IPS-NIHi7 (cell line): ENCODE results near the gene RGS21.
"Not testable (repeated sequence)": the region's sequence is repeated elsewhere in the genome, so short reads cannot be mapped to it uniquely, and the experiment has no call there.

Source experiments
- DNase-seq: peaks from one replicate; pipeline ENCODE4 v3.0.0; 2012; ENCODE audit warnings: mixed read lengths; ENCODE audit errors: extremely low spot score

Gene RGS21, protein sequence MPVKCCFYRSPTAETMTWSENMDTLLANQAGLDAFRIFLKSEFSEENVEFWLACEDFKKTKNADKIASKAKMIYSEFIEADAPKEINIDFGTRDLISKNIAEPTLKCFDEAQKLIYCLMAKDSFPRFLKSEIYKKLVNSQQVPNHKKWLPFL

DNA sequence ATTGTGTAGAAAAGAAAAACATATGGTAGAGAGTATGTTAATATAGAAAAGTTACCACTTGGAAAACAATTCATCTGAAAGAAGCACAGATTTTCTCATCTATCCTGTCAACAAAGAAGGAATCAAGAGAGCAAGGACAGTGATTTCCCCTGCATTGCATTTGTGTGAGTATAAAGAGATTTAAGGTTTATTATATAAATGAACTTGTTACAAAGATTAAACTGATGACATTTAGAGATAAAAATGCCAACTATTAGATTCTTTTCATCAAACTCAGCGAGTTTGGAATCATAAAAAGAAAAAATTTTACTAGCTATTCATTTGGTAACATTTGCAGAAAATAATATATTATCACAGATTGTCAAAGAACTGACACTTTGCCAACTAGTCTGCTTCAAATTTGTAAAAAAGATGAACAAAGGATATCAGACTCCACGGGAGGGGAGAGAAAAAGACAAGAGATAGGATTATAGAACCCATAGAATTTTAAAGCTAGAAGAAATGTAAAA, at the start of gene RGS21:
Gene RGS21, plus strand, starts transcription at position 51 of the 509 bp plus-strand sequence. CDS start 26,045 bp downstream, outside the sequence.
- DNase-seq: no peak

DNA sequence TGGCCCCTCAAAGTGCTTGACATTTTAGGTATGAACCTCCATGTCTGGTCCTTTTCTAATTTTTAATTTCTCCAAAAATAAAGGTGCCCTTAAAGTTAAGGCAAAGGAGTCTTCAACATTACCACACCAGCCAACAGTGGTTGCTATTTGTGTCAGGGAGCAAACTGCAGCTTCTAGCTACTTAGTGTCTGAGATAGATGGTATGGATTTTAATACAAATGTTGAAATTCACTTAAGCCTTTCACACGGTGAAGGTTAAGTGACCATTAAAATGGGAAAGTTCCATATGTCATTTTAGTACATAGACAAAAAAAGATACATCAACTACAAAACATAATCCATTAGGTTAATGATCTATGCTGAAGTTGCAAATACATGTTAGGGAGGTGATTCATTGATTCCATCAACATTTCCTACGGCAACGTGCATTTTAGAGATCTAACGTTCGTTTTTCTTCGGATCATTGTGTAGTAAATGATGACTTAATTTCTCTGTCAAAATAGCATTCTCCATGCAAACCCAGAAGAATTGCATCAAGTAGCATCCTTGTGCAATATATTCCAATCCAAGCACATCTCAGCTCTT, 48.2 kb upstream of the RGS21 start:
- DNase-seq: no peak

DNA sequence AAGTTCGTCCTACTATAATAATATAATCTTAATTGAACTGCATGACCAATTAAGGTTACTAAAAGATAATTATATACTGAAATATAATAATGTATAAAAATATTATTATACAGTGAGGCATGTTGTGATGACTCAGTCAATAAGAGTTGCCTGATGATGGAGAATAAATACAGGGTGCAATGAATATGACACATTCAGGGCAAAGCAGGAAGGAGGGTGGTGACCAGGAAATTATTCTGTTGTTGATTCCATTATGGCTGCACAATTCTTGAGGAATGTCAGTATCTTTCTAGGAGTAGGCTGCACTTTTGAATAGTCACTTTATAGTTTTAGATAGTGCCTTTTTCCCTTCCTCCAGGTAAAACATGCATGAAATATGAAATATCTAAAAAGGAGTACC, 46.4 kb upstream of the RGS21 start:
- DNase-seq: no peak

DNA sequence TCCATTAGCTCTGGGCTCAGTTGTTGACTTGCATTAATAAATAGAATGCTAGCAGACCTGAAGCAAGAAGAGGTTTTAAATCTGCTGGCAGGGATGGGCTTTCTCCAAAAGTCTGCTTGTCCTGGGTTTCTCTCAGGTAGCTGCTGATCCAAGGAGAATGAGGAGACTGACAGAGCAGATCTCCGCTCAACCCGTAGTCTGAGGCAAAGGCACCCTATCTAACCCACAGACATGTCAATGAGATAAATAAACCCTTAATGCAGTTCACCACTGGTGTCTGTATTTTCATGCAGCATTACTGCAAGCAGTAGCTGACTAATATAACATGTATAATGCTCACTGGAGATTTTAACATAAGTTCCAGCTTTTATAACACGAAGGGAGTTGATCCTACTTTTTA, 44.1 kb upstream of the RGS21 start:
- no peak for DNase-seq

DNA sequence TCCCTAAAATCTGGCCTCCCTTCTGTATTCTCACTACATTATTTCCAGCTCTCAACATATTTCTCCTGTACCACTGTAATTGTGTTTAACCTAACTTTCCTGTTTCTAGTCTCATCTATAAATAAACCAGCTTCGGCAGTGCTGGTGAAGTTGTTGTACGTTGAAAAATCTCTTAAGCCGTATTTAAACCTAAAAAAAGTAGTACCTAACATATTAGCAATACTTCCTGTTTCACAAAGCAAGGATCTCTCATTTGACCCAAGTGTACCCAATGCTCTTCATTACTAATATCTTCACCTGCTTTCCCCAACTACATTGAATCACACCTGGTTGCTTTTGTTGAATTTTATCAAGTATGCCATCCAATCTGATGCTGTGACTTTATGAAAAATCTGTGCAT, 42.2 kb upstream of the RGS21 start:
- no peak for DNase-seq

DNA sequence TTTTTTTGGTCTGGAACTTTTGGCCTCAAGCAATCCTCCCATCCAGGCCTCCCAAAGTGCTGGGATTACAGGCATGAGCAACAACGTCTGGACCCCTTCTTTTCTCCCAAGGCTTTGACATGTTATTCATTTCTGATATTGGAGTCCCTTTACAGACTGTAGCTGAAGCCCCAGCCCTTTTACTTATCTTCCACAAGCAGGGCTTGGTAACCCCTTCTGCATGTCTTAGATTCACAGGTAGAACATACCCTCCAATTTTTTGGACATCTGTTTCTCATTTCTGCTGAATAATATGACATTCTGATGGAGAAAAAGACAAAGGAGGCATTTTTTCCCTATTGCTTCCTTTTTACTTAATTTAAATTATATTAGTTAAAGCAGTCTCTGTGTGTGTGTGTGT, 39.2 kb upstream of the RGS21 start:
- DNase-seq: no peak

DNA sequence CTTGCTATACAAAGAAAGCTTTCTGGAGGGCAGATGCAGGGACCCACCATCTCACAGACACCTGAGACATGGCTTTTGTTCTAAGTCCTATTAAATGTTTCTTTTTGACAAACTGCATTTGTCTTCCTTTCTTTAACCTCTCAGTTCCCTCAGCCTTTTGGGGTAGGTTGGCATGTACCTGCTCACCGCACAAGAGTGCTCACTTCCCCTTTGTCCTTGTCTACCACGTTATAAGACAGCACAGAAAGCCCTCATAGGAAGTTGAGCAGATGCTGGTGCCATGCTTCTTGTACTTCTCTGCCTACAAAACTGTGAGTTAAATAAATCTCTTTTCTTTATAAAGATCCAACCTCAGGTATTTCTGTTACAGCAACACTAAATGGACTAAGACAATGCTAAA, 31.9 kb upstream of the RGS21 start:
- DNase-seq: no peak

DNA sequence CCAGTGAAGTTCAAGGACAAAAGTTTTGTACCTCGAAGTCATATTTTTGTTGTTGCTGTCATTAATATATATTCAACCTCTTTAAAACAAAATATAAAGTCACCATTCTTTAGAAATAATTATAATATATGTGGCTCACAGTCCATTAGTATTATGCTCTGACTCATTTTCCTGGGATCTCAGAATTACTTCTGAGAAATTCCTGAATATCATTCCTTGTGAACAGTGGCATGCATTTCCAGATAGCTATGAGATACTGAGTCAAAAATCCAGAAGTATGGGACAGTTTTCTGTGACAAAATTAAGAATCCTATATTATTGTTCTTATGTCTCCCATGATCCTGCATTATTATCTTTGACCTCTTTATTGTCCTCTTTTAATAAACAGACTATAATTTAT, 13.8 kb upstream of the RGS21 start:
- no peak for DNase-seq

DNA sequence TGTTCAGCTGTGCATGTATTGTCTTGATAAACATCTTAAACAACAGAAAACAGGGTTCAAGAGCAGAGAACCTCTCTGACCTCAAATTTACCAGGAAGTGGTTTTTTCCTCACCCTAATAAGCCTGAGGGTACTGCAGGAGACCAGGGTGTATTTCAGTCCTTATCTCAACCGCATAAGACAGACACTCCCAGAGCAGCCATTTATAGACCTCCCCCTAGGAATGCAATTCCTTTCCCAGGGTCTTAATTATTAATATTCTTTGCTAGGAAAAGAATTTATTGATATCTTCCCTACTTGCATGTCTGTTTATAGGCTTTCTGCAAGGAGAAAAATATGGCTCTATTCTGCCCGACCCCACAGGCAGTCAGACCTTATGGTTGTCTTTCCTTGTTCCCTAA, 8.5 kb upstream of the RGS21 start:
- DNase-seq: not testable (repeated sequence)

DNA sequence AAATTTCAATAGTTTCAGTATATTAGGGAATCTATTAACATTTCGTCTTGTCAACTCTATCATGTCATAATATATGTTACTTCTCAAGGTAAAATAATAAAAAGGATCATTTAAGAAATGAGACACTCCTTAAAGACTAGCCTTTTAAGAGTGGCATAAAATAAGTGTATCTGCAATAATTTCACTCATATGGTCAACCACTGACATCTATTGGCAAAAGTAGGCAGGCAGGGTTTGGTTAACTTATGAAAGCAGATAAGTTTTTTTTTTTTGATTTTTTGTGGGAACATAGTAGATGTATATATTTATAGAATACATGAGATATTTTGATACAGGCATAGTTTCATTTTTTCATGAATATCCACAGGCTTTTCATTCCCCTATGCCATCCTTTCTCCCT, 5.5 kb upstream of the RGS21 start:
- no peak for DNase-seq

DNA sequence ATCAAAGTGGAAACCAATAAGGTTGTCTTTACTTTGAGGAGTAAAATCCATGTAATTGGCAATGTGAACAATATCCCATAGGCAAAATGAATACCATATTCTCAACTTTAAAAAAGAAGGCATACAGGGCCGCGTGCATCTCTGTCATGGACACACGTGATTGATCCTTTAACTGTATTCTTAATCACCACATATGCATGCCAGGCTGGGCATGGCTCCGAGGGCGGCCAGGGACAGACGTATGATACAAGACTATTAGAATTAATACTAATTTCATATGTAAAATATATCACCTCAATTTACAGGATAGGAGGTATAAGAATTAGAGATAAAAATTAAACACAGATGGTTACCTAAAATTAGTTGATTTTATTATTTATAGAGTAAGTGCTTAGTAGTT, 11.2 kb downstream of the RGS21 start:
- no peak for DNase-seq

DNA sequence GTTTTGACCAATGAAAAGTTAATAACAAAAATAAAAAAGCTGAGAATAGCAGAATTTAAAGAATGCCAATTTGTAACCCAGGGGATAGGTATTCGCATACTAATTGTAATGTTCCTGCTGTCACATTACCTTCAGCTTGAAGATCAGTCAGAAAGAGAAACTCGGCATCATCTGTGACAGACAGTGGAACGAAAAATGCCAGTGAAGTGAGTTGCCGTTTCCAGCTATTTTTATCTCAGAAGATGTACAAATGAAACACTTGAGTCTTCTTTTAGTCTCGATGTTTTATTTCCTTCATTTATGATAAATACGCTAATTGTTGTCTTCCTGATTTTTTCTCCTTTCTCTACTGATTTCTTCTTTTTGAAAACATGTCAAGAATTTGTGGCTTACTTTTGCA, 26.1 kb downstream of the RGS21 start:
- no peak for DNase-seq

DNA sequence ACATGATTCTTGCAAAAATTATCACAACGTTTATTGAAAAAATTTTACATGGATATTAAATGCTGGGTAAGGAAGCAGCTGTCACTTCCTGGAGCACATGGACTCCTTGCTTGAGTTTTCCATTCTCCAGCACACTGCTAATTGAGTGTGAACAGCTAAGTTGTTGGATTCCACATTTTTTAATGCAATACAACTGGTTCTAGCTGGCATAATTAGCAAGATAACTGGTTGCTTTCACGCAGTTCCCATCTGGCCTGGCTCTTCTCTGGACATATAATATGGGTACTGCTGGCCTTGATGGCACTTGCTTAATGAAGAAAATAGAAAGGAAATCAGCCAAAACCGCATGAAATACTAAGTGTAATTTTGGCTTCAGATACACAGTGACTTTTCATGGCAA, 26.6 kb downstream of the RGS21 start:
- no peak for DNase-seq

DNA sequence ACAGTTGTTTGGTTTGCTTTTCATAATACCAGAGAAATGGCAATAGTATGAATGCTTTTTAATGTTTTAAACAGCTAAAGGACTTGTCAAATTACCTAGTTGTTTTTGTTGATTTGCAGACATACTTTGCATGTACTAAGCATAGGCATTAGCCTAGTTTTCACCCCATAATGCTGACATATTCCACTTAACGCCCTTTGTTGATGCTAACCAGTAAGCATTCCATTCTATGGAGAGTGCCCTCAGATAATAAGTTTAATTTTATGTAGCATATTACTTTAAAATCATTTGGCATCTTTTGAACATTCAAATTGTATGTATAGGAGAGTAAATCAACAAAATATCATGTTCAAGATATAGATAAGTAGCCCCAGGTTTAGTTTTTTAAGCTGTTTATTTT, 32.5 kb downstream of the RGS21 start:
- no peak for DNase-seq

DNA sequence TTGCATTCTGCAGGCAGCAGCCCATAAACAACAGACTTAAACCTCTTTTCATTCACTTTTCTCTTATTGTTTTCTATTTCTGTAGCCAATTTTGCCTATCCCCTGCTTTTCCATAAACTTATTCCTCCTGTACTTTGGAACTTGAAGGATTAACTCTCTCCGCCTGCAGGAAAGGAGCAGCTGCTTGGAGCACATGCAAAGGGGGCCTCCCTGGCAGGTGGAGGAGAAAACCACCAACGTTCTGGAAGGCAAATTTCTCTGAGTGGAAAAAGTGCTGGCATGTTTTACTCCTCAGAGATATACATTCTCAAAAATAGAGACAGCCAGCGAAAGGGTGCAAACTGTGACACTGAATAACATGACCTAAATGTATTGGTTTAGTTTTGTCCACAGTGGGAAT, 33.6 kb downstream of the RGS21 start:
- DNase-seq: peak; percentile 8

DNA sequence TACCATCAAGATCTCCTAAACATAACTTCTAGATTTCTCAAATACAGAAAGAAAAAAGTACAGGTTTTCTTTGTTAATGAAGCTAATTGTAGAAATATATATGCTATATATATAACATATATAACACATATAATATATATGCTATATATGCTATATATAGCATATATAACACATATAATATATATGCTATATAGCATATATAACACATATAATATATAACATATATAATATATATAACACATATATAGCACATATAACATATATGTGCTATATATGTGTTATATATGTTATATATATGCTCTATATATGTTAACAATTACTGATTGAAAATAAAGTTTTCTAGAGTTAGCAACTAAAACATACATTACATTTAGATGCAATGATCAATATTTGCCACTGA, 34.8 kb downstream of the RGS21 start:
- no peak for DNase-seq

DNA sequence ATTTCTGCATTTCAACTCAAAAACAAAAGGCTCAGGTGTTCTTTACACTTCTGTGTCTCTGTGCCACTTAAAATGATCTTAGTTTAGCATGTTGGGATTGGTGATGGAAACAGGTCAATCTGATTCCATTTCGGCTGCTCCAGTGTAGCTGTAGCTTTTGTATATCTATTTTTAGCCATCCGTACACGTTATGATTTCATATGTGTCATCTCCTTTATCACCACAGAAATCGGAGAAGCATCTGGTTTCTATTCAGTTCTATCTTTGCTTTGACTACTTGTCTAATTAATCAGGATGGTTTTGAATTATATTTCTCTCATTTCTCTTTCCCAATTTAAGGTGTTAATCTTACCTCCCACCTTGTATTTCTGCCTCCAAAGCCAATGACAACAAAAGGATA, 41.1 kb downstream of the RGS21 start:
- no peak for DNase-seq

DNA sequence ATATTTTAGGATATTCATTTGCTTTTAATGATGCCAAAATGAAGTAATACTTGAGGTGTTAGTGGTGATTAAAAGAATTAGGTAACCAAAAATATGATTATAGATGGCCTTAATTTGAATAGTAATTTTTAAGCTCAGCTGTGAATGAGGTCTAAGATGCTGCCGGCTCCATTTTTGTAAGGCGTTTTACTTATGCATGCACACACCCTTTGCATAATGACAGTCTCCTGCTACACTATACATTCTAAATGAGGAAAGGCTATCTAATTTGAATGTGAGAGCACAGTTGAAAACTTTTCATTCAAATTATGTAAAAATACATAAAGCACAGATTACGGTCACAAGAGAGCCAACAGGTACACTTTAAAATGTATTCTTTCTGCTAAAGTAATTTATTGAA, 41.6 kb downstream of the RGS21 start:
- DNase-seq: no peak

DNA sequence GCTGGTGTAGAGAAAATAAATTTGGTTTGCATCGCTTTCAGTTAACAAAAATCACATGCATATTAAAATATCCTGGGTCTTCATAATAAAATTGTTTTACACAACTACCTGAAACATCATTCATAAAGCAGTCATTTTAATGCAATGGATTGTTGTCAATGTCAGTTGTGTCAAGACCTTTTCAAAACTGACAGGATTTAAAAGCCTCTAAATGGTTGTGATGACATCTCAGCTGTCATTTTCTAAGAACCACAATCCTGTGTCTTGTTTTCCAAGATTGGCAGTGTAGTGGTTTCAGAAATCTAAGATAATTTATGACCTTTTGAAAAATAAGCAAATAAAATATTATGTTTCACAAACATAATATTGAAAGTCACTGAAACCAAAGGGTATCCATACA, 42.0 kb downstream of the RGS21 start:
- no peak for DNase-seq

DNA sequence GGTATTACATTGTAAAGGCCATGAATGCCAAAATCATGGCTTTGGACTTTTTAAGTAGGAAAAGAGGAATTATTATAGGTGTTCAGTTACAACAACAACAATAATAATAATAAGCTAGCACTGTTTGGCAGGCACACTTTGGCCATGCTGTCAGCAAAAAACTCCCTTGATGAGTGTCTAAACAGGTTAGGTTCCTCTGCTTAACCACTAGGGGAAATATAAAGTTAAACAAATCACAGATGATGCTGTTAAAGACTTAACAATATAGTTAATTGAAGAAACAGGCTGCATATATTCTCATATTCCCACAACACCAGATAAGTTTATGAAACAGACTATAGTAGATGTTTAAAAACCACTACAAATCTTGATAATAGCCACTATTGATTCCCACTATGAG, 46.4 kb downstream of the RGS21 start:
- DNase-seq: no peak

DNA sequence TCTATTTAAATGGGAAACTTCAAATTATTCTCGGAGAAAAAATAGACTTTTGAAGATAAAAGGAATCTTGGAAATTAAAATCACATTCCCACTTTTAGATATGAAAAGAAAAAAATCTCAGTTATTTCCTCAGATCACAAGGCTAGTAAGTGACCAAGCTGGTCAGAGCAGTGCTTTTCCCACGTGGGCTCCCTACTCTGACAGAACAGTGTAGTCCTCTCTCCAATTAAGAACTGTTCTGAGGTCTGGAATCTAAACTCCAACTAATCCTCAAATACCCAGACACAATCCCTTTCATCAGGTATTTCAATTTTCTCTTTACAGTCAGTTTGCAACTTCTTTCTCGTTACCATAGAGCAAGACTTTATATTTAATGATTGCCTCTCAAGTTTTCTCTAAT, 50.6 kb downstream of the RGS21 start:
- no peak for DNase-seq

DNA sequence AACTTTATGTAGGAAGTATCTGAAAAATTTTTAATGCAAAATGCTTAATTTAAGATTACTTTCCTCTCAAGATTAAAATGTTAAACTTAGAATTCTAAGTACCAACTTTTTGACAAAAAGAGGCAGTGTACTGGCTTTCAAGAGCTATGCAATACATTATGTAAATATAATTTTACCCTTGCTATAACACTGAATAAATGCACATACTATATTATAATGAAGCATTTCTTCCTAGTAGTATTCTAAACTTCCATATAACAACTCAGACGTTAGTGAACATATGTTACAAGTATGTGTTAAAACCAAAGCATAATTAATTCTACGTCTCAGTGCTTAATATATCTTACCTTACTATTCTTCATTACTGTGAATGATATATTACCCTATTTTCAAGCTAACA, 58.5 kb downstream of the RGS21 start:
- no peak for DNase-seq

DNA sequence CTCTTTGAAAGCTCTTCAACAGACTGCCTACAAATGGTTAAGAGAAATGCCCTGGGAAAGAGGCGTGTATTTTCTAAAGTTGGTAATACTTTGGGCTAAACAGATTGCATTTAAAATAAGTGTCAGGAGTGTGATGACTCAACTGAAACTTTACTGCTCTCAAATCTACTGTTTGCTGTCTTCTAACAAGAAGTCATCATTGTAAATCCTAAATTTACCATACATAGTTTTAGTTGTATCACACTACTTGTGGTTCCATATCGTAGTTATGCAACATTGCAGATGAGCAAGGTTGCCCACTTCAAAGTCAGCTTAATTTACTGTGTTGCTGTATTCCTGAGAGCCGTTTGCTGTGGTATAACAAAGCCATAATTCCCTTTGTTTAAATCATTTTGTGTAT, 59.6 kb downstream of the RGS21 start:
- no peak for DNase-seq

DNA sequence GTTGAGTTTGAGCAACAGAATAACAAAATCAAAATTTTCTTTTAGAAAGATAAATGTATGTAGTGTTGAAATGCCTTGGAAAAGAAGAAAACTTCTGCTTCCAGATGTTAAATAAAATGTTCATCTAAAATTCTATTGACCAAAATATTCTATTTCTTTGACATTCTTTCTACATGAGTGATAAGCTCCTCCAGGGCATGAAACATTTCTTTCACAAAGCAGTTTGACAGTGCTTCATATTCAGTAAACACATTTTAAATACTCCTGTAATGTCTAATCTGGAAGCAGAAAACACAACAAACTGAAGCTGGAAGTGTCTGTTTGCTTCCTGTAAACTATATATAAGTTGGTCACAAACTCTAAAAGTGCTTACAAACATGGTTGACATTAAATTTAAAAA, 61.5 kb downstream of the RGS21 start:
- DNase-seq: no peak
